Inflammatory macrophage treated with lipopolysaccharide for 1 hour (primary cell): ENCODE measurements around the gene RPA1.
"Not testable (repeated sequence)": the region's sequence is repeated elsewhere in the genome, so short reads cannot be mapped to it uniquely, and the experiment has no call there.

Experiments used
- DNase-seq, 2 donors: peaks; one replicate each; pipeline ENCODE4 v3.0.0-alpha.2; 2020 to 2022

The RPA1 gene

GRCh38 chr17:1820528-1821252 is 9.1 kb upstream of the RPA1 start:
- DNase-seq: no peak

- no peak for DNase-seq
Measured at GRCh38 chr17:1829216-1829591, 601 bp upstream of the RPA1 start.

- DNase-seq: peak in 1 of 2 donors; percentile 9
Measured at GRCh38 chr17:1830288-1830687, 483 bp downstream of the RPA1 start.

- DNase-seq: peak; percentile 32 to 69
Measured at GRCh38 chr17:1834380-1835149, 4.8 kb downstream of the RPA1 start.

- no peak for DNase-seq
Measured at GRCh38 chr17:1839516-1839915, 9.7 kb downstream of the RPA1 start.

- no peak for DNase-seq
Measured at GRCh38 chr17:1843947-1844346, 14.1 kb downstream of the RPA1 start.

GRCh38 chr17:1847191-1847590 is 17.4 kb downstream of the RPA1 start:
- DNase-seq: no peak

DNA sequence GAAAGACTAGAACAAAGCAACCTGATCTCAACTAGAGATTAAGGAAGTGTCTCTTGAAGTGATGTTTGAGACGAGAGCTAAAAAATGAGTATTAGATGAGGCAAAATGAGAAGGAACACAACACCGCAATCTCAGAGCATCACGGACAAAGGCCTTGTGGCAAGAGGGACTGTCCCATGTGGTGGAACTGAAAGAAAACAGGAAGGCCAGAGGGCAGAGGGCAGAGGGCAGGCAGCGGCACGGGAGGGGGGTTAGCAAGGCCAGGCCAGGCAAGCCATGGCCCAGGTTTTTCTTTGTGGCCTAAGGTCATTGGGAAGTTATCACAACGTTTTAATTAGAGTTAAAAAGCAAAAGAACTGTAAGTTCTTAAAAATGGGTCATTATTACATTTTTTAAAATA is 22.5 kb downstream of the RPA1 start:
- peak in 1 of 2 donors; percentile 20 for DNase-seq

- no peak for DNase-seq
Measured at GRCh38 chr17:1853698-1854097, 23.9 kb downstream of the RPA1 start.

DNA sequence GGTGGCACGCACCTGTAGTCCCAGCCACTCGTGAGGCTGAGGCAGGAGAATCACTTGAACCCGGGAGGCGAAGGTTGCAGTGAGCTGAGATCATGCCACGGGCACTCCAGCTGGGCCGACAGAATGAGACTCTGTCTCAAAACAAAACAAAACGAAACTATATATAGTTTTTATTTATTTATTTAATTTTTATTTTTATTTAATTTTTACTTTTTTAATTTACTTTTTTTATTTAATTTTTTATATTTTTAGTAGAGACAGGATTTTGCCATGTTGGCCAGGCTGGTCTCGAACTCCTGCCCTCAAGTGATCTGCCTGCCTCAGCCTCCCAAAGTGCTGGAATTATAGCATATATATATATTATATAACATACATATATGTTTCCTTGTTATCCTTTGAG is 26.7 kb downstream of the RPA1 start:
- DNase-seq: not testable (repeated sequence)

- DNase-seq: no peak
Measured at GRCh38 chr17:1860978-1861377, 31.2 kb downstream of the RPA1 start.

DNA sequence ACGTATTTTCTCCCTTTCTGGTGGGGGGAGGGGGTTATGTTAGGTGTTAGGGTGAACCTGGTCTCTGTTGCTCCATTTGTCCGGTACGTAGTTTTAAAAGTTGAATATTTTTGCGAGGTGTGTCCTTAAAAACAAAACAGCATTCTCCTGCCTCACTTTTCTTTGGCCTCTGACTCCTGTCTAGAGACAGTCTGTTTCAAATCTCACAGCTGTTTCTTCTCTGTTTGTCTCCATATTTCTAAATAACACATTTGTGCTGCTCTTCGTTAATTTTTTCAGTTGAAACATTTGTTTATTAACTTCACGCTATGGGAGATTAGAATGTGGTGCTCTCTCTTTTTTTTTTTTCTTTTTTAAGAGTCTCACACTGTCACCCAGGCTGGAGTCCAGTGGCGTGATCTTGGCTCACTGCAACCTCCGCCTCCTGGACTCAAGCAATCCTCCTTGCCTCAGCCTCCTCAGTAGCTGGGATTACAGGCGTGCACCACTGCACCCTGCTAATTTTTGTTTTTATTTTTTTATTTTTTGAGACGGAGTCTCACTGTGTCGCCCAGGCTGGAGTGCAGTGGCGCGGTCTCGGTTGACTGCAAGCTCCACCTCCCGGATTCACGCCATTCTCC is 31.7 kb downstream of the RPA1 start:
- no peak for DNase-seq

DNA sequence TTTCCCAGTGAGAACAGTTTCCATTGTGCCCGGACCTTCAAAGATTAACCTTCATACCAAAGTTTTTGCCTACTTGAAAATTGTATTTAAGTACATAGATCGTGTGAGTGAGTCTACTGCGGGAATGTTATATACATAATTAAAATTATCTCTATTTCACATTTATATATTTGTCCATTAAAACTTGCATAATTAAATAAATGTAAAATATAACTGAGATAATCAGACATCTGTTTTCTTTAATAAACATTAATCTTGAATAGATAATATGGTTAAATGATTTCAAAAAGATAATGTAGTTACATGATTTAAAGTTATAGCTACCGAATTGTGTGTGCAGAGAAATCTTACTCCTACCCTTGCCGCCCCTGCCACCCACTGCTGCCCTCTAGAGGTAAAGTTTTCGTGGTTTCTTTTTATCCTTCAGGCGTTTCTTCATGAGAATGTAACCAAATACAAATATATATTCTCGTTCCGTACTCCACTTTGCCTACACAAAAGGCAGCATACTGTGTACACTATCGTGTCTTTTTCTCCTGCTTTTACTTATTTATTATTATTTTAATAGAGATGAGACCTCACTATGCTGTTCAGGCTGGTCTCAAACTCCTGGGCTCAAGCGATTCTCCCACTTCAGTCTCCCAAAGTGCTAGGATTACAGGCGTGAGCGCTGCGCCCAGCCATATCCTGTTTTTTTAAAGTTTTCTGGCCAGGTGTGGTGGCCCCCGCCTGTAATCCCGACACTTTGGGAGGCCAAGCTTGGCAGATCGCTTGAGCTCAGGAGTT is 35.6 kb downstream of the RPA1 start:
- peak; percentile 31 to 90 for DNase-seq

DNA sequence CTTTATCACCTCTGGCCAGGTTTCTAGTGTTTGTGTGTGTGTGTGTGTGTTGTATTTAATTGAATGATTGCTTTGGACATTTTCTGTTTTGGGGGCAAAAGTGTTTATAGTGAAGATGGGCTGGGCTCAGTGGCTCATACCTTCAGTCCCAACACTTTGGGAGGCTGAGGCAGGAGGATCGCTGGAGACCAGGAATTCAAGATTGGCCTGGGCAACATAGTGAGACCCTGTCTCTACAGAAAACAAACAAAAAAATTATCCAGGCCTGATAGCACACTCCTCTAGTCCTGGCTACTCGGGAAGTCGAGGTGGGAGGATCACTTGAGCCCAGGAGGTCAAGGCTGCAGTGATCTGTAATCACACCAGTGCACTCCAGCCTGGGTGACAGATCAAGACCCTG is 37.5 kb downstream of the RPA1 start:
- DNase-seq: no peak

- DNase-seq: no peak
Measured at GRCh38 chr17:1868090-1868489, 38.3 kb downstream of the RPA1 start.

- DNase-seq: no peak
Measured at GRCh38 chr17:1870592-1870991, 40.8 kb downstream of the RPA1 start.

GRCh38 chr17:1871756-1872155 is 42.0 kb downstream of the RPA1 start:
- no peak for DNase-seq

DNA sequence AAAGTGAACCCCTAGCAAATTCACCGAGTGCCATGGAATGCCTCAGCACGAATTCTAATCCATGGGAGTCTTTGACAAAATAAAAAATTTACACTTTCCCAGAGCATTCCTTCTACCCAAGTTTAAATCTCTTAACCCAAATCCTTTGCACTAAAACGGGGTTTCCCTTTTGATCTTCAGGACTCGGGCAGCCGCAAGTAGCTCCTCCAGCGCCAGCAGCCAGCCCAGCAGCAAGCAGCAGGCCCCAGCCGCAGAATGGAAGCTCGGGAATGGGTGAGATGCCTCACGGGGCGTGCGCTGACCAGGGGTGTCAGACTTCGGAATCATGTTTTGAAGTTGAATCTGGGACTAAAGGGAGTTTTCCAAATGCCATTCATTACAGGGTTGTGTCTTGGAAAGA is 42.4 kb downstream of the RPA1 start:
- no peak for DNase-seq

GRCh38 chr17:1872976-1873375 is 43.2 kb downstream of the RPA1 start:
- no peak for DNase-seq

DNA sequence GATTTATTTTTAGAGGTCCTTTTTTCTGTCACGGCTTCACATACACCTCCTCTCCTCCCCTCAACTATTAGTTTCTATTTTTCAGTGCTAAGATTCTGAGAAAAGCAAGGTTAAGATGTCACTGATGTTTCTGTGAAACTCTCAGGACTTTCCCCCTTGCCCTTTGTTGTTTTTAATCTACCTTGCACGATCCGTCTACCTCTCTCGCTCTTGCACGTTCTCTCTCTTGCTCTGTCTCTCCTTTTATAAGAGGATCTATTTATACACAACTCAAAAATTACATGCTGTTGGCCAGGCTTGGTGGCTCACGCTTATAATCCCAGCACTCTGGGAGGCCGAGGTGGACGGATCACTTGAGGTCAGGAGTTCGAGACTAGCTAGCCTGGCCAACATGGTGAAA is 43.6 kb downstream of the RPA1 start:
- DNase-seq: no peak

- DNase-seq: no peak
Measured at GRCh38 chr17:1875597-1875996, 45.8 kb downstream of the RPA1 start.

DNA sequence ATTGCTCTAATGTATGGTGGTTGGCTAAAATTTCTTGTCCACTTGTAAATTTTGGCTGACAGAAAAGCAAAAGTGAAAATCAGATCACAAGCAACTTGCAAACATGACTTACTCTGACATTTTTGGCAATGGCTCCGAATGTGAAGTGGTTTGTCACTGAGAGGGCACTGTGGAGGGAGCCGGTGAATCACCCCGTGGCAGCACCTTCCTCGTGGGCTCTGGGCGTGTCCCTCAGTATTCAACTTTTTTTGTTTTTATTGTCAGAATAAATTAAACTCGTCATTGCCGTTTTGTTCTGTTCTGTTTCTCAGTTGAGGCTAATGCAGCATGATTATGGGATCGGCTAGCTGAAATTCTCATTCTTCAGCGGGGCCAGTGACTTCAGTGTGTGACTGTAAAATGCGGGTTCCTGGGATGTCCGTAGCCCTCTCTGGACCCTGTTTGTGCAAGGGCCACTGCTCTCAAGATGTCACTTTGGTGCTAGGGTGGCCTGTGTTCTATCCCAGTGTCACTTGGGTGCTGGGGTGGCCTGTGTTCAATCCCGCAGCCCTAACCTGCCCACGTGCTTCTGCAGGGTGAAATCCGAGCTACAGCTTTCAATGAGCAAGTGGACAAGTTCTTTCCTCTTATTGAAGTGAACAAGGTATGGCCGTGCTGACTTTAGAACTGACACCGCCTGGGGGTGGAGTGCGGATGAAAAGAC is 48.8 kb downstream of the RPA1 start:
- no peak for DNase-seq
